Measurements from ENCODE around the gene S100PBP.
"Not testable (repeated sequence)": the region's sequence is repeated elsewhere in the genome, so short reads cannot be mapped to it uniquely, and the experiment has no call there.

Gene S100PBP

DNA sequence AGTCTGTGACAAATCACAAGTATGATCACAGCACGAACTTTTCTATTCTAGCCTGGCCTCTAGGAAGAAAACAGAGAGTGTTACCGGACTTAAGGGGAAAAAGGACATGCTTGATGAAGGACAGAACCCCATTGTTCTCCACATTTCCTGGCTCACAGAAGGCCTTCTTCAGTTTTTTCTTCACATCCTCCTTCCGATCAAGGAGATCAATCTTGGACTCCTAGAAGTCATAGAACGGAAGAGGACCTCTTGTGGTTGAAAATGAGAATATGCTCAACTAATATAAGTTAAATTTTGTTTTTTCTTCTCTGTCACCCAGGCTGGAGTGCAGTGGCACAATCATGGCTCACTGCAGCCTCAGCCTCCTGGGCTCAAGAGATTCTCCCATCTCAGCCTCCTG is 30.6 kb upstream of the S100PBP start:
- Histone ChIP-seq H3K9me3 (ENCODE audit: control insufficient read depth, low read length) (no peaks in the 10 kb centered on the region), H3K4ac (ENCODE audit: low read depth in 1 of 2, low read length in 2 of 2) (no peak overlapping the region), H2BK5ac (ENCODE audit: low read depth, low read length, poor library complexity, severe bottlenecking) (no peak overlapping the region), H3K27me3 (ENCODE audit: control insufficient read depth in 1 of 2, insufficient read depth in 1 of 2, low read length in 2 of 2) (no peaks in the 10 kb centered on the region), H4K91ac (ENCODE audit: low read length) (no peak overlapping the region), H2AK5ac (ENCODE audit: low read length, severe bottlenecking) (no peak overlapping the region), H3K9ac (ENCODE audit: low read length) (peak overlapping the region; percentile 43), H3K4me3 (ENCODE audit: insufficient read depth in 1 of 2, low read depth in 1 of 2, low read length in 2 of 2) (no peak overlapping the region), H2AFZ (ENCODE audit: low read depth, low read length) (no peak overlapping the region), H3K4me2 (ENCODE audit: low read length, poor library complexity, severe bottlenecking) (no peak overlapping the region), H3K18ac (ENCODE audit: low read depth in 1 of 2, low read length in 2 of 2) (no peak overlapping the region), H2BK15ac (ENCODE audit: low read depth, poor library complexity, severe bottlenecking) (no peak overlapping the region), H3K14ac (ENCODE audit: low read length in 2 of 2) (no peak overlapping the region), H3K27ac (ENCODE audit: low read length, poor library complexity, severe bottlenecking) (no peak overlapping the region), H3K79me1 (replicated peaks; ENCODE audit: low read length, poor library complexity, severe bottlenecking) (peaks cover 13% of the 10 kb centered on the region), H2BK120ac (ENCODE audit: low read depth, low read length) (no peak overlapping the region), H3K4me1 (ENCODE audit: control insufficient read depth, insufficient read depth, low read depth, low read length) (peaks cover 2% of the 10 kb centered on the region), H3K36me3 (ENCODE audit: control insufficient read depth in 1 of 2, insufficient read depth in 2 of 2, low read depth in 1 of 2, low read length in 2 of 2) (peaks cover 26 to 75% of the 10 kb centered on the region in 2 experiments), H2BK12ac (ENCODE audit: low read length in 2 of 2) (no peak overlapping the region), H4K8ac (ENCODE audit: low read length) (no peak overlapping the region), H3K23ac (ENCODE audit: low read length in 2 of 2) (no peak overlapping the region)
- WGBS = 83% methylated on average over 2 of the region's 4 CpGs
- no peak for DNase-seq

DNA sequence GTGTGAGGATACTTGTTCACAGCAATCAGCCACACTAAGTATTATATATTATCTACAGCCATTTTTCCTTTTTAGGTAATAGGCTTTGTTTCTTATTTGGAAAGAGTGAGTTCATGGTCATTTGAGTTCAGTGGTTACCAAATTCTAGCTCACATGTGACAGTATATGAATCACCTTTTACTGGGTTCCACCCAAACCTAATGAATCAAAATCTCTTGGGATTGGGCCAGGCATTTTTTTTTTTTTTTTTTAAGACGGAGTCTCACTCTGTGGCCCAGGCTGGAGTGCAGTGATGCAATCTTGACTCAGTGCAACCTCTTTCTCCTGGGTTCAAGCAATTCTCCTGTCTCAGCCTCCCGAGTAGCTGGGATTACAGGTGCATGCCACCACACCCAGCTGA is 28.1 kb upstream of the S100PBP start:
- H3K4me1 ChIP-seq (ENCODE audit: control insufficient read depth, insufficient read depth, low read depth, low read length); H2BK5ac ChIP-seq (ENCODE audit: low read depth, low read length, poor library complexity, severe bottlenecking); H2BK12ac ChIP-seq (ENCODE audit: low read length in 2 of 2); H4K8ac ChIP-seq (ENCODE audit: low read length); H3K4me3 ChIP-seq (ENCODE audit: insufficient read depth in 1 of 2, low read depth in 1 of 2, low read length in 2 of 2); H3K23ac ChIP-seq (ENCODE audit: low read length in 2 of 2); H3K9me3 ChIP-seq (ENCODE audit: control insufficient read depth, low read length); H4K91ac ChIP-seq (ENCODE audit: low read length); H3K27ac ChIP-seq (ENCODE audit: low read length, poor library complexity, severe bottlenecking); H2BK120ac ChIP-seq (ENCODE audit: low read depth, low read length); H3K18ac ChIP-seq (ENCODE audit: low read depth in 1 of 2, low read length in 2 of 2); H3K14ac ChIP-seq (ENCODE audit: low read length in 2 of 2); H3K4me2 ChIP-seq (ENCODE audit: low read length, poor library complexity, severe bottlenecking); H2BK15ac ChIP-seq (ENCODE audit: low read depth, poor library complexity, severe bottlenecking); H2AFZ ChIP-seq (ENCODE audit: low read depth, low read length); H3K27me3 ChIP-seq (ENCODE audit: control insufficient read depth in 1 of 2, insufficient read depth in 1 of 2, low read length in 2 of 2); H3K4ac ChIP-seq (ENCODE audit: low read depth in 1 of 2, low read length in 2 of 2); H2AK5ac ChIP-seq (ENCODE audit: low read length, severe bottlenecking): not testable (repeated sequence)
- Histone ChIP-seq H3K79me1 (replicated peaks; ENCODE audit: low read length, poor library complexity, severe bottlenecking) (peaks cover 13% of the 10 kb centered on the region), H3K9ac (ENCODE audit: low read length) (peak overlapping the region; percentile 81), H3K36me3 (ENCODE audit: control insufficient read depth in 1 of 2, insufficient read depth in 2 of 2, low read depth in 1 of 2, low read length in 2 of 2) (peaks cover 19 to 69% of the 10 kb centered on the region in 2 experiments)
- DNase-seq = peak; percentile 50
- 33% methylated on average over 1 of the region's 2 CpGs for WGBS

DNA sequence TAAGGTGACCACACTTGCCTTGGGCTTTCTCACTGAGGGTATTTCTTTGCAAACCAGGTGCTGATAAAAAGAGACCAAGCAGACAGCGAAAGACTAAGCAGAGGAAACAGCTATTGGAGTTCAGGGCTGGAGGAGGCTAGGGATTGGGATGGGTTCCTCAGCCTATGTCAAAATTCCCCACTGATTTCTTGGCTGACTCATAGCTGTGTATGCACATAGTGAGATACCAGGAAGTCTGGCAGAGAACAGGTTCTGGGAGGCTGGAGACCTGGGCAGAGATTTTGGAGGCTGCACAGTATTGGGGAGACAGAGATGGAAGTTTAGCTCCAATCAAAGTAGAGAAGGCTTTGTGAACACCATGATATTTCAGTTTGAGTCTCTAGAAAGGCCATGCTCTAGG is 25.6 kb upstream of the S100PBP start:
- no peaks in the 10 kb centered on the region for H3K9me3 ChIP-seq (ENCODE audit: control insufficient read depth, low read length)
- H3K18ac ChIP-seq (ENCODE audit: low read depth in 1 of 2, low read length in 2 of 2) = no peak overlapping the region
- peak overlapping the region; percentile 10 for H2AK5ac ChIP-seq (ENCODE audit: low read length, severe bottlenecking)
- H4K8ac ChIP-seq (ENCODE audit: low read length) = no peak overlapping the region
- H3K27me3 ChIP-seq (ENCODE audit: control insufficient read depth in 1 of 2, insufficient read depth in 1 of 2, low read length in 2 of 2) = no peaks in the 10 kb centered on the region
- H3K36me3 ChIP-seq (ENCODE audit: control insufficient read depth in 1 of 2, insufficient read depth in 2 of 2, low read depth in 1 of 2, low read length in 2 of 2) = peaks cover 23 to 59% of the 10 kb centered on the region in 2 experiments
- H3K27ac ChIP-seq (ENCODE audit: low read length, poor library complexity, severe bottlenecking) = peak overlapping the region; percentile 5
- H2BK12ac ChIP-seq (ENCODE audit: low read length in 2 of 2) = no peak overlapping the region
- DNase-seq = no peak
- no peak overlapping the region for H3K4me3 ChIP-seq (ENCODE audit: insufficient read depth in 1 of 2, low read depth in 1 of 2, low read length in 2 of 2)
- H3K4me1 ChIP-seq (ENCODE audit: control insufficient read depth, insufficient read depth, low read depth, low read length) = peaks cover 3% of the 10 kb centered on the region
- no peak overlapping the region for H2AFZ ChIP-seq (ENCODE audit: low read depth, low read length)
- H3K9ac ChIP-seq (ENCODE audit: low read length) = no peak overlapping the region
- no peak overlapping the region for H2BK5ac ChIP-seq (ENCODE audit: low read depth, low read length, poor library complexity, severe bottlenecking)
- H2BK120ac ChIP-seq (ENCODE audit: low read depth, low read length) = no peak overlapping the region
- no peak overlapping the region for H4K91ac ChIP-seq (ENCODE audit: low read length)
- H3K4me2 ChIP-seq (ENCODE audit: low read length, poor library complexity, severe bottlenecking) = no peak overlapping the region
- H3K23ac ChIP-seq (ENCODE audit: low read length in 2 of 2) = no peak overlapping the region
- no peak overlapping the region for H2BK15ac ChIP-seq (ENCODE audit: low read depth, poor library complexity, severe bottlenecking)
- H3K4ac ChIP-seq (ENCODE audit: low read depth in 1 of 2, low read length in 2 of 2) = no peak overlapping the region
- peaks cover 13% of the 10 kb centered on the region for H3K79me1 ChIP-seq (replicated peaks; ENCODE audit: low read length, poor library complexity, severe bottlenecking)
- H3K14ac ChIP-seq (ENCODE audit: low read length in 2 of 2) = no peak overlapping the region
- WGBS = 100% methylated on average over 1 of the region's 1 CpG

DNA sequence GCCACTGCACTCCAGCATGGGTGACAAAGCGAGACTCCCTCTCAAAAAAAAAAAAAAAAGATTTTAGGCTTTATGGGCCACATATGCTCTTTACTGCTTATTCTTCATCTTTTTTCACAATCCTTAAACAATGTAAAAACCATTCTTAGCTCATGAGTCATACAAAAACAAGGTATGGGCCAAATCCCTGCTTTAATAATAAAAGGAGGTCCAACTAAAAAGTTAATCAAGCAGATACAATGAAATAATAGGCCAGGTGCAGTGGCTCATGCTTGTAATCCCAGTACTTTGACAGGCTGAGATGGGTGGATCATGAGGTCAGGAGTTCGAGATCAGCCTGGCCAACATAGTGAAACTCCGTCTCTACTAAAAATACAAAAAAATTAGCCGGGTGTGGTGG is 21.7 kb upstream of the S100PBP start:
- not testable (repeated sequence) for H2BK5ac ChIP-seq (ENCODE audit: low read depth, low read length, poor library complexity, severe bottlenecking); H4K8ac ChIP-seq (ENCODE audit: low read length); DNase-seq; H3K14ac ChIP-seq (ENCODE audit: low read length in 2 of 2); H3K9ac ChIP-seq (ENCODE audit: low read length); H3K27me3 ChIP-seq (ENCODE audit: control insufficient read depth in 1 of 2, insufficient read depth in 1 of 2, low read length in 2 of 2); H2BK120ac ChIP-seq (ENCODE audit: low read depth, low read length); H3K4me2 ChIP-seq (ENCODE audit: low read length, poor library complexity, severe bottlenecking); H3K23ac ChIP-seq (ENCODE audit: low read length in 2 of 2); H3K9me3 ChIP-seq (ENCODE audit: control insufficient read depth, low read length); H4K91ac ChIP-seq (ENCODE audit: low read length); H2BK12ac ChIP-seq (ENCODE audit: low read length in 2 of 2); H2BK15ac ChIP-seq (ENCODE audit: low read depth, poor library complexity, severe bottlenecking); H3K4me3 ChIP-seq (ENCODE audit: insufficient read depth in 1 of 2, low read depth in 1 of 2, low read length in 2 of 2); H3K4ac ChIP-seq (ENCODE audit: low read depth in 1 of 2, low read length in 2 of 2); H2AFZ ChIP-seq (ENCODE audit: low read depth, low read length); H3K27ac ChIP-seq (ENCODE audit: low read length, poor library complexity, severe bottlenecking); H3K18ac ChIP-seq (ENCODE audit: low read depth in 1 of 2, low read length in 2 of 2); H2AK5ac ChIP-seq (ENCODE audit: low read length, severe bottlenecking)
- H3K36me3 ChIP-seq (ENCODE audit: control insufficient read depth in 1 of 2, insufficient read depth in 2 of 2, low read depth in 1 of 2, low read length in 2 of 2) = peaks cover 17 to 68% of the 10 kb centered on the region in 2 experiments
- WGBS = 91% methylated on average over 4 of the region's 4 CpGs
- H3K4me1 ChIP-seq (ENCODE audit: control insufficient read depth, insufficient read depth, low read depth, low read length) = peaks cover 15% of the 10 kb centered on the region
- peaks cover 11% of the 10 kb centered on the region for H3K79me1 ChIP-seq (replicated peaks; ENCODE audit: low read length, poor library complexity, severe bottlenecking)
